ENCODE measurements around the gene CAMKMT.
"Not testable (repeated sequence)": the region's sequence is repeated elsewhere in the genome, so short reads cannot be mapped to it uniquely, and the experiment has no call there.

CAMKMT gene

GRCh38 chr2:44570271-44570670 is 208.5 kb downstream of the CAMKMT start:
- no peaks in the 10 kb centered on the region for H3K27me3 ChIP-seq (ENCODE audit: control insufficient read depth, insufficient read depth, low read length)
- H3K4me1 ChIP-seq (ENCODE audit: control insufficient read depth, insufficient read depth, low read length) = peaks cover 9% of the 10 kb centered on the region; the same call in 1 of the 2 replicates
- H3K9ac ChIP-seq (ENCODE audit: low read depth, low read length) = no peak overlapping the region
- H3K36me3 ChIP-seq (ENCODE audit: control insufficient read depth, insufficient read depth, low read length) = no peaks in the 10 kb centered on the region
- H3K9me3 ChIP-seq (ENCODE audit: control insufficient read depth, insufficient read depth, low read length) = no peaks in the 10 kb centered on the region
- no peak overlapping the region for H3K4me3 ChIP-seq (ENCODE audit: low read depth, low read length)
- H3K27ac ChIP-seq (ENCODE audit: low read depth, low read length) = no peak overlapping the region

DNA sequence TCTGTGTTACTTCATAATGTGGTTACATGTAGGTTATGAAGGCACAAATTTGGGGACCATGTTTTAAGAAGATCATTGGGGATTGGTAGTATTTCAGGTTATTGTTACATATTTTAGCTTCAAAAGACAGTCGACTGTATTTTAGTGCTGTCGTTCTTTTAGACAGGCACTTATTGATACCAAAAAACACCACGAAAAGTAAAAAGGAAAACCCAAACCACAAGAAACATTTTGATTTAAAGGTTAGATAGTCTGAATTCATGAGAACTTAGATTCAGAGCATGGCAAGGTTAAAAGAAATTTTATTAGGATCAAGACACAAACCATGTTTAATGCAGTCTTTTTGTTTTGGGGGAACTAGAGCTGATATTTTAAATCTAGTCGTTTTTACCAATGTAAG is 209.0 kb downstream of the CAMKMT start:
- H3K9me3 ChIP-seq (ENCODE audit: control insufficient read depth, insufficient read depth, low read length) = no peaks in the 10 kb centered on the region
- peaks cover 9% of the 10 kb centered on the region; the same call in 1 of the 2 replicates for H3K4me1 ChIP-seq (ENCODE audit: control insufficient read depth, insufficient read depth, low read length)
- H3K27me3 ChIP-seq (ENCODE audit: control insufficient read depth, insufficient read depth, low read length) = no peaks in the 10 kb centered on the region
- H3K27ac ChIP-seq (ENCODE audit: low read depth, low read length) = no peak overlapping the region
- H3K4me3 ChIP-seq (ENCODE audit: low read depth, low read length) = no peak overlapping the region
- no peak overlapping the region for H3K9ac ChIP-seq (ENCODE audit: low read depth, low read length)
- no peaks in the 10 kb centered on the region for H3K36me3 ChIP-seq (ENCODE audit: control insufficient read depth, insufficient read depth, low read length)

GRCh38 chr2:44572196-44572900 is 210.6 kb downstream of the CAMKMT start:
- Histone ChIP-seq H3K9ac (ENCODE audit: low read depth, low read length) (no peak overlapping the region), H3K36me3 (ENCODE audit: control insufficient read depth, insufficient read depth, low read length) (no peaks in the 10 kb centered on the region), H3K4me3 (ENCODE audit: low read depth, low read length) (no peak overlapping the region), H3K9me3 (ENCODE audit: control insufficient read depth, insufficient read depth, low read length) (no peaks in the 10 kb centered on the region), H3K4me1 (ENCODE audit: control insufficient read depth, insufficient read depth, low read length) (peaks cover 9% of the 10 kb centered on the region; the same call in 1 of the 2 replicates), H3K27me3 (ENCODE audit: control insufficient read depth, insufficient read depth, low read length) (no peaks in the 10 kb centered on the region), H3K27ac (ENCODE audit: low read depth, low read length) (no peak overlapping the region)

DNA sequence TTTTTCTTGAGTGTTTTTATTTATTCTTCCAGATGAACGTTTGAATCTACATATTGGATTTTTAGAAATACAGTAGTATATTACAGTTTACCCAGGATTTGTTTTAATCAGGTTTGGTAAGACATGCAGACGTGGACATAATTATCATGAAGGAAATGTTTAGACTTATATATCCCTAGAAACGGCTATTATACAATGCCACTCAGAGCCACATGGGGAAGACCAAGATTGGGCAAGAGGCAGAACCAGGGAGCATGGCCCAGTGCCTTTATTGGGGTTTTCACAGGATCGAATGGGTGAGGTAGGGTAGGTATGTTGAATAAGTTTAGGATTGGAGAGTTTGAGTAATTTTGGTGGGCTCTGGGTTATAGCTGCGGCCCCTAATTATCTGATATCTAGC is 212.2 kb downstream of the CAMKMT start:
- no peaks in the 10 kb centered on the region for H3K9me3 ChIP-seq (ENCODE audit: control insufficient read depth, insufficient read depth, low read length)
- no peak overlapping the region for H3K4me3 ChIP-seq (ENCODE audit: low read depth, low read length)
- no peak overlapping the region for H3K9ac ChIP-seq (ENCODE audit: low read depth, low read length)
- no peaks in the 10 kb centered on the region for H3K27me3 ChIP-seq (ENCODE audit: control insufficient read depth, insufficient read depth, low read length)
- H3K27ac ChIP-seq (ENCODE audit: low read depth, low read length) = no peak overlapping the region
- no peaks in the 10 kb centered on the region for H3K36me3 ChIP-seq (ENCODE audit: control insufficient read depth, insufficient read depth, low read length)
- peaks cover 9% of the 10 kb centered on the region; the same call in 1 of the 2 replicates for H3K4me1 ChIP-seq (ENCODE audit: control insufficient read depth, insufficient read depth, low read length)

DNA sequence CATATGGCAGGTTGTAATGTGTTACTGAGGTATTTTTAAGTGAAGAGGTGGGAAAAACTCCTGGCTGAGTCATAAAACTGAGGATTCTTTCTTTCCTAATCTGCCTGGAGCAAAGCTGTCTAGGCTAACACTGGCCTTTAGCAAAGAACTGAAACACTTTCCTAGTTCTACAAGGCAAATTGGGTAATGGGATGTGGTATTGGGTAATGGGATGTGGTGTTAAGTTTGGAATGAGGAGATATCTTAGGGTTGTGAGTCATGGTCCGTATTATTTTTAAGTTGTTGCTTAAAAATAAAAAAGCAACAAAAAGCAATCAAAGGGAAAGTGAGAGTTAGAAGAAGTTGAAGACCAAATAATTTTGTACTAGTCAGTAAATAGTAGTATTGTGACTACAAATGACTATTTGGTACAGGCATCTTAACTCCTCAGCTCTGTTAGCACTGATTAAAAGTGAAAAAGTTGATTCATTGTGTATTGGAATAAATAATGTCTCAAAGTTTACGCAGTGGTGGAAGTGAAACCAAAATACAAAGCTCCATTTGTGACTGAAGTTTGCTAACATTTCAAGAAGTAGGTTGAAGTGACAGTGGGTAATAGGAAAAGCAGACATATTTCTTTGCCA is 216.8 kb downstream of the CAMKMT start:
- Histone ChIP-seq H3K36me3 (ENCODE audit: control insufficient read depth, insufficient read depth, low read length) (no peaks in the 10 kb centered on the region), H3K4me3 (ENCODE audit: low read depth, low read length) (no peak overlapping the region), H3K9me3 (ENCODE audit: control insufficient read depth, insufficient read depth, low read length) (no peaks in the 10 kb centered on the region), H3K27me3 (ENCODE audit: control insufficient read depth, insufficient read depth, low read length) (no peaks in the 10 kb centered on the region), H3K4me1 (ENCODE audit: control insufficient read depth, insufficient read depth, low read length) (no peaks in the 10 kb centered on the region), H3K27ac (ENCODE audit: low read depth, low read length) (no peak overlapping the region), H3K9ac (ENCODE audit: low read depth, low read length) (no peak overlapping the region)

DNA sequence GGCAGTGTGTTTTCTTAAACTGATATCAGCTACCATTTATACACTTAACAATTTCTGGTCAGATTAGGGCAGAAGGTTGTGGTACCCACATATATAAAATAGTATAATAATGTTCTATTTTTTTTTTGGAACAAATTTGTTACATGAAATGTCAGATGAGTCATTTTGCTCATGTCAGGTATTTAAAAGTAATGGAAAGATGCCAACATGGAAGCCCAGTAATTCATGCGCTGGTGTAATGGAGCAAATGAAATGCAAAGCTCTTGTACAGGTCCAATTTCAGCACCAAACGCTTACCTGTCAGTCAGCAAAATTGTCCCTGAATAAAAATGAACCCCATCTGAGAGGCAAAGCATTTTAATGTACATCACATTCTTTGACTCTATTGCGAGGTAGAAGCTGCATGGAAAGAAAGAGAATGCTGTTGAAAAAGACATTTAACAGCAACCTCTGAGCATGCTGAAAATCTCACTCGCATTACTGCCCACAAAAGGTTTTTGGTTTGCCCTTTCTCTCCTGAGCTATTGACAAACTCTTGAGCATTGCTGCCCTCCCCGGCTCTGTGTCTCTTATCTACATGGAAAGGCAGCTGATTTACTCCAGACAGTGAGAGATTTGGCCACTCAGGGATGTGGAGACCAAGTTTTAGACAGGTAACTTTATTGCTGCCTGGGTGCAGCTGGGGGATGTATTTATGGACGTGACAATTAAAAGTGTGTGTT is 217.5 kb downstream of the CAMKMT start:
- Histone ChIP-seq H3K9me3 (ENCODE audit: control insufficient read depth, insufficient read depth, low read length) (no peaks in the 10 kb centered on the region), H3K4me1 (ENCODE audit: control insufficient read depth, insufficient read depth, low read length) (no peaks in the 10 kb centered on the region), H3K27me3 (ENCODE audit: control insufficient read depth, insufficient read depth, low read length) (no peaks in the 10 kb centered on the region), H3K4me3 (ENCODE audit: low read depth, low read length) (no peak overlapping the region), H3K9ac (ENCODE audit: low read depth, low read length) (no peak overlapping the region), H3K36me3 (ENCODE audit: control insufficient read depth, insufficient read depth, low read length) (no peaks in the 10 kb centered on the region), H3K27ac (ENCODE audit: low read depth, low read length) (no peak overlapping the region)

- H3K4me1 ChIP-seq (ENCODE audit: control insufficient read depth, insufficient read depth, low read length) = no peaks in the 10 kb centered on the region
- no peaks in the 10 kb centered on the region for H3K9me3 ChIP-seq (ENCODE audit: control insufficient read depth, insufficient read depth, low read length)
- no peak overlapping the region for H3K4me3 ChIP-seq (ENCODE audit: low read depth, low read length)
- no peak overlapping the region for H3K9ac ChIP-seq (ENCODE audit: low read depth, low read length)
- H3K36me3 ChIP-seq (ENCODE audit: control insufficient read depth, insufficient read depth, low read length) = no peaks in the 10 kb centered on the region
- H3K27ac ChIP-seq (ENCODE audit: low read depth, low read length) = no peak overlapping the region
- no peaks in the 10 kb centered on the region for H3K27me3 ChIP-seq (ENCODE audit: control insufficient read depth, insufficient read depth, low read length)
Observed at GRCh38 chr2:44579837-44580230, 218.1 kb downstream of the CAMKMT start.

DNA sequence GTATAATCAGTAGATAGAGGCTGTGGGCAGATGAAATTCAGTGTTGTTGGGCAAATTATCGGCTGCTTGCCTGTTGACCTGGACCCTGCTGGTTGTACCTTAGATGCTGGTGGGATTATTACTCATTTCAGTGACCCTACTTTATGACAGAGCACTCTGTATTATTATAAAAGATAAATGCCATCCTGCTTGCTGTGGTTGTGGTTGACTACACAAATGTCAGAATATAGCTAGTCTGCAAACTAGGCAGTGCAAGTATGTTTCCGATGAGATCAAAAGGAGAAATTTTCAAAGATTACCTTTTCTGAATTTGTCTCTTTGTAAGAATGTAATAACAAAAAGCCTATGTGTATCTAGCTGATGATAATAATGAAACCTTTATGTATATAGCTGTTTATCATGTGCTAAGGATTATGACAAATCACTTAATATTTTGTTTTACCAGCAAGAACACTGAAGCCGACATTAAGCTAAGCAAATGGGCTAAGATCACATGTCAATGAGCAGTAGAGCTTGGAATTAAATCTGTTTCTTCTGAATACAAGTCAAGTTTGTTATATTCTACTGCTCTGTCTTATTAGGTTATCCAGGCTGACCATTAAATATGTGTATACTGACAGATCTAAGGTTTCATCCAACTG is 219.2 kb downstream of the CAMKMT start:
- no peaks in the 10 kb centered on the region for H3K4me1 ChIP-seq (ENCODE audit: control insufficient read depth, insufficient read depth, low read length)
- no peak overlapping the region for H3K4me3 ChIP-seq (ENCODE audit: low read depth, low read length)
- H3K36me3 ChIP-seq (ENCODE audit: control insufficient read depth, insufficient read depth, low read length) = no peaks in the 10 kb centered on the region
- no peak overlapping the region for H3K9ac ChIP-seq (ENCODE audit: low read depth, low read length)
- no peaks in the 10 kb centered on the region for H3K27me3 ChIP-seq (ENCODE audit: control insufficient read depth, insufficient read depth, low read length)
- no peaks in the 10 kb centered on the region for H3K9me3 ChIP-seq (ENCODE audit: control insufficient read depth, insufficient read depth, low read length)
- H3K27ac ChIP-seq (ENCODE audit: low read depth, low read length) = no peak overlapping the region

GRCh38 chr2:44582363-44583008 is 220.7 kb downstream of the CAMKMT start:
- no peaks in the 10 kb centered on the region; the same call in 1 of the 2 replicates for H3K9me3 ChIP-seq (ENCODE audit: control insufficient read depth, insufficient read depth, low read length)
- no peaks in the 10 kb centered on the region for H3K27me3 ChIP-seq (ENCODE audit: control insufficient read depth, insufficient read depth, low read length)
- no peaks in the 10 kb centered on the region for H3K4me1 ChIP-seq (ENCODE audit: control insufficient read depth, insufficient read depth, low read length)
- no peak overlapping the region for H3K9ac ChIP-seq (ENCODE audit: low read depth, low read length)
- no peak overlapping the region for H3K27ac ChIP-seq (ENCODE audit: low read depth, low read length)
- no peaks in the 10 kb centered on the region for H3K36me3 ChIP-seq (ENCODE audit: control insufficient read depth, insufficient read depth, low read length)
- no peak overlapping the region for H3K4me3 ChIP-seq (ENCODE audit: low read depth, low read length)

DNA sequence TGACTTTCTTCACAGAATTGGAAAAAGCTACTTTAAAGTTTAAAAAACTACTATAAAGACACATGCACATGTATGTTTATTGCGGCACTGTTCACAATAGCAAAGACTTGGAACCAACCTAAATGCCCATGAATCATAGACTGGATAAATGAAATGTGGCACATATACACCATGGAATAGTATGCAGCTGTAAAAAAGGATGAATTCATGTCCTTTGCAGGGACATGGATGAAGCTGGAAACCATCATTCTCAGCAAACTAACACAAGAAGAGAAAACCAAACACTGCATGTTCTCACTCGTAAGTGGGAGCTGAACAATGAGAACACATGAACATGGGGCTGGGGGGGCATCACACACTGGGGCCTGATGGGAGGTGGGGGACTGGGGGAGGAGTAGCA is 233.9 kb downstream of the CAMKMT start:
- H3K9ac ChIP-seq (ENCODE audit: low read depth, low read length); H3K27me3 ChIP-seq (ENCODE audit: control insufficient read depth, insufficient read depth, low read length); H3K27ac ChIP-seq (ENCODE audit: low read depth, low read length); H3K36me3 ChIP-seq (ENCODE audit: control insufficient read depth, insufficient read depth, low read length); H3K4me3 ChIP-seq (ENCODE audit: low read depth, low read length); H3K4me1 ChIP-seq (ENCODE audit: control insufficient read depth, insufficient read depth, low read length); H3K9me3 ChIP-seq (ENCODE audit: control insufficient read depth, insufficient read depth, low read length): not testable (repeated sequence)

Data from HUES48 (cell line).